Fibroblast of mammary gland (primary cell): ENCODE measurements around the gene CCL4.
"Not testable (repeated sequence)": the region's sequence is repeated elsewhere in the genome, so short reads cannot be mapped to it uniquely, and the experiment has no call there.

Experiments used
- DNase-seq: peaks from one replicate; pipeline ENCODE4 v3.0.0-alpha.2; 2010; ENCODE audit warnings: low read depth
- H3K4me3 ChIP-seq: 2 replicates; pipeline ENCODE4 v1.5.1; 2011; ENCODE audit warnings: low read depth, mild to moderate bottlenecking, low read length, moderate library complexity; ENCODE audit not compliant: control insufficient read depth
- TF ChIP-seq, protein P1 (sequence below): conservative IDR thresholded peaks from 2 replicates; pipeline ENCODE4 v1.5.1; 2011; ENCODE audit warnings: low read depth, low read length, inconsistent platforms; ENCODE audit not compliant: control insufficient read depth, insufficient read depth

CCL4 gene

DNA sequence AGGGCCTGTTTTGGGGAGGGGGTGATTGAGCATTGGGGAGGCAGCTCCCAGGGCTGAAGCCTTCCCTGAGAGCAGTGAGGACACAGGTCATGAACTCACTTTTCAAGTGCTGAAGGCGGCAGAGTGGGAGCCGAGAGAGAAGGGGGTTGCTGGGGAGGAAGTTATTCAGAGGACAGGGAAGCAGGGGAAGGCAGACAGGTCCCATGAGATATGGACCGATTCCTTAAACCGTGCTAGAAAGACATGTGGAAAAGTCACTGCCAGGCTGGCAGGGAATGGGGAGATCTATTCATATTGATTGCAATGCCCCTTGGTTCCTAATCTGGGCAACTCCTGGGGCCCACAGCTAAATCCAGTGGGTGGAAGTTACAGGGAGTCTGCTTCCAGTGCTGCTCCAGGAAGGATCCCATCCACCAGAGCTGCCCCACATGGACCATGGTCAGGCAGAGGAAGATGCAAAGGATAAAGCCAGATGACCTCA, 1.1 kb downstream of the CCL4 start:
- TF ChIP-seq, protein P1, sequence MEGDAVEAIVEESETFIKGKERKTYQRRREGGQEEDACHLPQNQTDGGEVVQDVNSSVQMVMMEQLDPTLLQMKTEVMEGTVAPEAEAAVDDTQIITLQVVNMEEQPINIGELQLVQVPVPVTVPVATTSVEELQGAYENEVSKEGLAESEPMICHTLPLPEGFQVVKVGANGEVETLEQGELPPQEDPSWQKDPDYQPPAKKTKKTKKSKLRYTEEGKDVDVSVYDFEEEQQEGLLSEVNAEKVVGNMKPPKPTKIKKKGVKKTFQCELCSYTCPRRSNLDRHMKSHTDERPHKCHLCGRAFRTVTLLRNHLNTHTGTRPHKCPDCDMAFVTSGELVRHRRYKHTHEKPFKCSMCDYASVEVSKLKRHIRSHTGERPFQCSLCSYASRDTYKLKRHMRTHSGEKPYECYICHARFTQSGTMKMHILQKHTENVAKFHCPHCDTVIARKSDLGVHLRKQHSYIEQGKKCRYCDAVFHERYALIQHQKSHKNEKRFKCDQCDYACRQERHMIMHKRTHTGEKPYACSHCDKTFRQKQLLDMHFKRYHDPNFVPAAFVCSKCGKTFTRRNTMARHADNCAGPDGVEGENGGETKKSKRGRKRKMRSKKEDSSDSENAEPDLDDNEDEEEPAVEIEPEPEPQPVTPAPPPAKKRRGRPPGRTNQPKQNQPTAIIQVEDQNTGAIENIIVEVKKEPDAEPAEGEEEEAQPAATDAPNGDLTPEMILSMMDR: no peak
- no peak overlapping the region for H3K4me3 ChIP-seq
- DNase-seq: no peak

DNA sequence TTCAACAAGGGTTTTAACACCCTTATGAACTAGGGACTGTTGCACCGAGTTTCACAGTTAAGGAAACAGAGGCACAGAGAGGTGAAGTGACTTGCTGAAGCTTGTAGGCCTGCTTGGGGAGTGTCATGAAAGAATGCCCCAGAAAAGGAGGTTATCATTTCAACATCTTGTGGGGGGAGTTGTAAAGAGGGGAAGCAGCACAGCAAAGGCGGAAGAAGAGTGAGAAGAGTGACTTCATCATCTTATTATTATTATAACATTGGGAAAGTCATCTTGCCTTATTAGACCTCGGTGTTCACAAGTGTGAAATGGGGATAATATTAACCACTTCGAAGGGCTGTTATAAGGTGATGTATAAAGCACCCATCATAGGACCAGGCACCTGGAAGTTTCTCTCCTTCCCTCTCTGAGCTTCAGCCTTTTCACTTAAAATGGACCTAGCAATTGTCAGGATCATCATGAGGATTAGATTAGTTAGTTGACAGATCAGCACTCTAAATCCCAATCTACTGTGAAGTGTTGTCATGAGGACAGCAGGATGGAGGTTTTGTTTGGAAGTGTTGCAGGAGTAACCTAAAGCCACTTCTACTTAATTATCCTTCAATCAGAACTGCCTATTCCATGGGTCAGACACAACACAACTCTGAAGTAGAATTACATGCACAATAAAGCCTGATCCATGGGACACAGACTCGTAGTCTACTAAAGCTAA, 2.3 kb downstream of the CCL4 start:
- TF ChIP-seq, protein P1: no peak
- H3K4me3 ChIP-seq: no peak overlapping the region
- DNase-seq: no peak

DNA sequence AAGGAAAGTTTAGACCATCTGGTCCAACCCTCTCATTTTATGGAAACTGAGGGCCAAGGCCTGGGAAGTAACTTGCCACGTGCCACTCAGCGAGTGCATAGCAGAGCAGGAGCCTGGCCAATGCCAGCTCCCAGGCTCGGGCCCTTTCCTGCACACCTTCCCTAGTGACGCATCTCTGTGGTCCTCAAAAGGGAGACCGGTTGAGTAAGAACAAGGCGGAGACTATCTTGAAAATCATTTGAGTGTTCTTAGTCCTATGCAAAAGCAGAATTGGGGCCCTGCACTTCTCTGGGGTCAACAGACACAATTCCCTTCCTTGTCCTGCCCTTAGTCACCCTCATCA, 2.8 kb downstream of the CCL4 start:
- H3K4me3 ChIP-seq: no peak overlapping the region
- TF ChIP-seq, protein P1: no peak
- no peak for DNase-seq

DNA sequence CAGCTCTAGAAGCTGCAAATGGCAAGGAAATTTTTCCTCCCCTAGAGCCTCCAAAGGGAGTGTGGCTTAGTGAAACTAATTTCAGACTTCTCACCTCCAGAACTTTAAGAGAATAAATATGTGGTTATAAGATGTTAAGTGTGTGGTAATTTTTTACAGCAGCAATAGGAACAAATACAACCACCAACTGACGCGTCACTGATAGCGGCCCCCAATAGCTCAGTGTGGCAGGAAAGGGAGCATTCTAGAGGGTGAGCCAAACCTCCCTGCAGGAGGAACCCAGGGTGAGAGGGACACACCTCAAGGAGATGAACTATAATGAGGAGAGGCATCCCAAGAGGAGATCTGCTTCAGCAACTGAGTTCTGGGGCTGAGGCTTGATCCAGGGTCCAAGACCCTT, 4.0 kb downstream of the CCL4 start:
- no peak overlapping the region for H3K4me3 ChIP-seq
- DNase-seq: no peak
- TF ChIP-seq, protein P1: no peak

DNA sequence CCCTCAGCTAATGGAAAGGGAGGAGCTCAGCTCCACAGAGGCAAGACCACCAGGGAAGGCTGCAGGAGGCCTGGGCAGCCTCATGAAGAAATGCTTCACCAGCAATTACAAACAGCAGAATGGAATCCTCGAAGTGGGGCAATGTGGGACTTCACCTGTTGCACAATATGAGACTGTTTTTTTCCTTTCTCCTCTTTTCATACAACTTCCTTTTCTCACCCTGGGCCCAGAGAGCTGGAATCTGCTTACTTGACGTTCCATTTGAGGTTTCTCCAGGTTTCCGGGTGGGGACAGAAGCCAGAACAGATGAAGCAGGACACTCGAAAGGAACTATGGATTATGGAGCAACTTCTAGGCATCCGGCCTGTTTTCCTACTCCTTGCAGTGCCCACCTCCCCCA, 4.6 kb downstream of the CCL4 start:
- DNase-seq, H3K4me3 ChIP-seq: not testable (repeated sequence)

DNA sequence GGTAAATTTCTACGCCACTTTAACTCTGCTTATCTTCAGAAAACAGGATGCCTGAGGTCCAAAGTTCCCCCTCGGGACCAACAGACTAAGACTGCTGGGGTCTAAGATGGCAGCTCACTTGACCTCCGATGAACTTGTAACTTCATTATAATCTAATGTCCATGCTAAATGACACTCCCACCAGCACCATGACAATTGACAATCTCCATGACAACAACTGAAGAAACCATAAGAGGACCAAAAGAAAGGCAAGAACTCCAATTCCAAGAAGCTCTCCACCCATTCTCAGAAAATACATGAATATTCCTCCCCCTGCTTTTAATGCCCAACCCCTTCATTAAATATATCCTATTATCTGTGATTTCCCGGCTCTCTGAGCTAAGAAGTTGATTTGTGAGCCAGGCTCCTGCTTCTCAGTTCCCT, 7.5 kb downstream of the CCL4 start:
- no peak overlapping the region for H3K4me3 ChIP-seq
- no peak for DNase-seq
- TF ChIP-seq, protein P1: no peak

DNA sequence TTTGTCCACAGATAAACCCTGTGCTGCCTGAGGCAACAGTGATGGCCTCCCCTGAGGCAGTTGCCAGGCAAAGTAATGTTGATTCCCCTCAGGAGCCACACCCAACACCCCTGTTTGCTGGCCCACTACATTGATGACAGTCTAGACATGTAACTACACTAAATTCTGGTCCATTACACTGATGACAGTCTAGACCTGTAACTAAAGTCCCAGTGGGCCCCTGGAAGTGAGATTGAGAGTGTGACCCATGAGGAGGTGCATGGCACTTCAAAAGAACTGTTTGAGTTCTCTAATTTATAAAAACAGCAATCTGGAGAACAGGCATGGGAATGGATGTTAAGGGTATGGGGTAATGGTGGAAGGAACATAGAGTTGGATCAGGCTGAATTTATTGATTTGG, 8.9 kb downstream of the CCL4 start:
- TF ChIP-seq, protein P1: no peak
- H3K4me3 ChIP-seq: no peak overlapping the region
- no peak for DNase-seq

DNA sequence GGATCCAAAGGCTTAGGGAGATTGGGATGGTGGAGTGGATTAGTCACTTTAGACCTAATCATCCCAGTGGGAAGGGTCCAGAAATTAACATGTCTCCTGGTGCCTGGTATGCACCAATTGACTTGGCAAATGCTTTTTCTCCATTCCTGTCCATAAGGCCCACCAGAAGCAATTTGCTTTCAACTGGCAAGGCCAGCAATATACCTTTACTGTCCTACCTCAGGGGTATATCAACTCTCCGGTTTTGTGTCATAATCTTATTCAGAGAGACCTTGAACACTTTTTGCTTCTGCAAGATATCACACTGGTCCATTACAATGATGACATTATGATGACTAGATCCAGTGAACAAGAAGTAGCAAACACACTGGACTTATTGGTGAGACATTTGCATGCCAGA, 9.5 kb downstream of the CCL4 start:
- not testable (repeated sequence) for H3K4me3 ChIP-seq, DNase-seq

DNA sequence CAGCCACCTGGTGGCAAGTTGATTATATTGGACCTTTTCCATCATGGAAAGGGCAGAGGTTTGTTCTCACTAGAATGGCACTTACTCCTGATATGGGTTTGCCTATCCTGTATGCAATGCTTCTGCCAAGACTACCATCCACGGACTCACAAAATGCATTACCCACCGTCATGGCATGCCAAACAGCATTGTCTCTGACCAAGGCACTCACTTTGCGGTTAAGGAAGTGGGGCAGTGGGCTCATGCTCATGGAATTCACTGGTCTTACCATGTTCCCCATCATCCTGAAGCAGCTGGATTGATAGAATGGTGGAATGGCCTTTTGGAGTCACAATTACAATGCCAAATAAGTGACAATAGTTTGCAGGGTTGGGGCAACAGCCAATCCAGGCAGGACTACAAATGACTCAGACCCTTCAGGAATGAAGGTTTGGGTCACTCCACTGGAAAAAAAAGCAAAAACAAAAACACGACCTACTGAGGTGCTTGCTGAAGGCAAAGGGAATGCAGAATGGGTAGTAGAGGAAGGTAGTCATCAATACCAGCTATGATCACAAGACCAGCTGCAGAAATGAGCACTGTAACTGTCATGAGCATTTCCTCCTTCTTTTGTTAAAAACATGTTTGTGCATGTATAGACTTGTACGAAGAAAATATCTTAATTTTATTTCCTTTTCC, 11.5 kb downstream of the CCL4 start:
- H3K4me3 ChIP-seq, DNase-seq: not testable (repeated sequence)

DNA sequence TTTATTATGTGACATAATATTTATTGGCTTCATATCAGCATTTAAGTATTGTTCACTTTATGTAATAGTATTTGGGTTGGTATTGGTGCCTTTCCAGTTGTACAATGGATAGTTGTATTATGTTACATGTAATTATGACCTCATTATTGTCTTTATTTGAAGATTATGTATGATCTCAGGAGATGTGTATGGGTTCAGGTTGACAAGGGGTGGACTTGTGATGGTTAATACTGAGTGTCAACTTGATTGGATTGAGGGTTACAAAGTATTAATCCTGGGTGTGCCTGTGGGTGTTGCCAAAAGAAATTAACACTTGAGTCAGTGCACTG, 12.0 kb downstream of the CCL4 start:
- not testable (repeated sequence) for DNase-seq, H3K4me3 ChIP-seq
